Chondrocyte (in vitro differentiated cells): Measurements from ENCODE around the gene EML6. TPM values are rescaled to one million over a fixed set of nuclear protein-coding genes. Genes with fewer than 3 reads are reported as not detected.
A peak's percentile ranks its signal among the peaks of the same experiment; 100 is the strongest.

Experiments
- DNase-seq: peaks from one replicate; pipeline ENCODE4 v3.0.0; 2021; ENCODE audit warnings: mixed read lengths, low spot score
- H3K27ac Mint-ChIP-seq: one replicate; pipeline ENCODE4 v1.8.0; 2021; ENCODE audit warnings: mild to moderate bottlenecking, moderate library complexity, mixed read lengths; ENCODE audit not compliant: unreplicated experiment
- H3K27me3 Mint-ChIP-seq: 2 replicates; pipeline ENCODE4 v1.8.0; 2021; ENCODE audit warnings: low read depth, mixed read lengths
- H3K36me3 Mint-ChIP-seq: 2 replicates; pipeline ENCODE4 v1.8.0; 2021; ENCODE audit warnings: low read depth, mixed read lengths
- H3K4me1 Mint-ChIP-seq: 2 replicates; pipeline ENCODE4 v1.8.0; 2021; ENCODE audit warnings: low read depth, mild to moderate bottlenecking, mixed read lengths
- H3K4me3 Mint-ChIP-seq: one replicate; pipeline ENCODE4 v1.8.0; 2021; ENCODE audit warnings: mild to moderate bottlenecking, moderate library complexity, mixed read lengths; ENCODE audit not compliant: unreplicated experiment
- H3K9me3 Mint-ChIP-seq: 2 replicates; pipeline ENCODE4 v1.8.0; 2021; ENCODE audit warnings: low read depth, mixed read lengths
- total RNA-seq: library from RNA; stranded (reverse); gene quantifications from 3 replicates; pipeline ENCODE4 v1.2.1, GENCODE V29; 2021
- TF ChIP-seq, protein P1 (sequence below): fragments of 200-600 bp; sonication (generic); IDR thresholded peaks from 2 replicates; pipeline ENCODE4 v1.5.0; 2021; ENCODE audit warnings: antibody characterized with exemption, mild to moderate bottlenecking, moderate library complexity

Gene EML6
- total RNA-seq, 1 donor from 2014 or later: 1.1 TPM

DNA sequence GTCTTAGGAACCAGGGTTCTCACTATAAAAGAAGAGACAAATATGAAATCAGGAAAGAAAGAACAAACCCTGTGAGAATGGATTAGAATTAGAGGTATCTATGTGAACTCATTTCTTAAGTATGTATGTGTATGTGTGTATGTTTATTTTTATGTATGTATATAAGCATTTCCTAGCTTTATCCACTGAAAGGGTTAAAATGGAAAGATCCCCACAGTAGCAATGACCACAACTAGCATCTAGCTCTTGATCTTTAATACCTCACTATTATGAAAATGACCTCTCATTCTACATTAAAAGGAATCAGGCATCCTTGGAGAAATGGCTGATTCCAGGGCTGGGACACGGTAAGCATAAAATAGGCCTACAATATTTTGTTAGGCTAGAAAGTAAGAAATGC is 295.2 kb downstream of the EML6 start:
- no peak for DNase-seq
- Mint-ChIP-seq H3K27ac (peak overlapping the region; percentile 64), H3K4me3 (no peak overlapping the region), H3K27me3 (no peaks in the 10 kb centered on the region), H3K36me3 (peaks cover 7% of the 10 kb centered on the region), H3K9me3 (no peaks in the 10 kb centered on the region), H3K4me1 (peaks cover 63% of the 10 kb centered on the region)
- TF ChIP-seq, protein P1, sequence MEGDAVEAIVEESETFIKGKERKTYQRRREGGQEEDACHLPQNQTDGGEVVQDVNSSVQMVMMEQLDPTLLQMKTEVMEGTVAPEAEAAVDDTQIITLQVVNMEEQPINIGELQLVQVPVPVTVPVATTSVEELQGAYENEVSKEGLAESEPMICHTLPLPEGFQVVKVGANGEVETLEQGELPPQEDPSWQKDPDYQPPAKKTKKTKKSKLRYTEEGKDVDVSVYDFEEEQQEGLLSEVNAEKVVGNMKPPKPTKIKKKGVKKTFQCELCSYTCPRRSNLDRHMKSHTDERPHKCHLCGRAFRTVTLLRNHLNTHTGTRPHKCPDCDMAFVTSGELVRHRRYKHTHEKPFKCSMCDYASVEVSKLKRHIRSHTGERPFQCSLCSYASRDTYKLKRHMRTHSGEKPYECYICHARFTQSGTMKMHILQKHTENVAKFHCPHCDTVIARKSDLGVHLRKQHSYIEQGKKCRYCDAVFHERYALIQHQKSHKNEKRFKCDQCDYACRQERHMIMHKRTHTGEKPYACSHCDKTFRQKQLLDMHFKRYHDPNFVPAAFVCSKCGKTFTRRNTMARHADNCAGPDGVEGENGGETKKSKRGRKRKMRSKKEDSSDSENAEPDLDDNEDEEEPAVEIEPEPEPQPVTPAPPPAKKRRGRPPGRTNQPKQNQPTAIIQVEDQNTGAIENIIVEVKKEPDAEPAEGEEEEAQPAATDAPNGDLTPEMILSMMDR: no peak

DNA sequence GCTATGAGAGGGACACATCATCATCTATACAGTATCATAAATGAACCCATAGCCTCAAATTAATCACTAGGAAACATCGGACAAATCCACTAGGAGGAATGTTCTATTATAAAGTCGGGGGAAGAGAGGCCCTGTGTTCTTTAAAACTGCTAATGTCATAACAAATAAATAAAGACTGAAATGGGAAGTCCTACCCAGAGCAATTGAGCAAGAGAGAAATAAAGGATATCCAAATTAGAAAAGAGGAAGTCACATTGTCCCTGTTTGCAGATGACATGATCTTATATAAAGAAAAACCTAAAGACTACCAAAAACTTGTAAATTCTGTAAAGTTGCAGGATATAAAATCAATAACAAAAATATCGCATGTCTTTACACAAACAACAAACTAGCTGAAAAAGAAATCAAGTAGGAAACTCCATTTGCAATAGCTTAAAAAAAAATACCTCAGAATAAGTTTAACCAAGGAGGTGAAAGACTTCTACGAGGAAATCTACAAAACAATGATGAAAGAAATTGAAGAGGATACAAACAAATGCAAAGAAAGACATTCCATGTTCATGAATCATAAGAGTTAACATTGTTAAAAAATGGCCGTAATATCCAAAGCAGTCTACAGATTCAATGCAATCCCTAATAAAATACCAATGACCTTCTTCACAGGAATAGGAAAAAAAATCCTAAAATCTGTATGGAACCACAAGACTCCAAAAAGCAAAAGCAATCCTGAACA is 296.2 kb downstream of the EML6 start:
- TF ChIP-seq, protein P1: no peak
- DNase-seq: no peak
- Mint-ChIP-seq H3K4me1 (peaks cover 53% of the 10 kb centered on the region), H3K27me3 (no peaks in the 10 kb centered on the region), H3K4me3 (no peak overlapping the region), H3K27ac (peak overlapping the region; percentile 57), H3K9me3 (no peaks in the 10 kb centered on the region), H3K36me3 (peaks cover 7% of the 10 kb centered on the region)
